Mesendoderm (in vitro differentiated cells): ENCODE data around the gene IL1RAPL1.

ENCODE experiments used
- DNase-seq: peaks from one replicate; pipeline ENCODE4 v3.0.0; 2013
- H2AK5ac ChIP-seq: 2 replicates; pipeline ENCODE4 v1.6.1; 2013; ENCODE audit warnings: low read length, inconsistent platforms
- H2BK120ac ChIP-seq: 2 replicates; pipeline ENCODE4 v1.6.1; 2013; ENCODE audit warnings: low read depth, mild to moderate bottlenecking, low read length, moderate library complexity, mixed read lengths
- H2BK15ac ChIP-seq: replicated peaks from 2 replicates; pipeline ENCODE4 v1.6.1; 2013; ENCODE audit warnings: low read depth, mild to moderate bottlenecking, moderate library complexity
- H2BK5ac ChIP-seq: 2 replicates; pipeline ENCODE4 v1.6.1; 2013; ENCODE audit warnings: low read length, inconsistent platforms
- H3K18ac ChIP-seq: 2 replicates; pipeline ENCODE4 v1.6.1; 2013; ENCODE audit warnings: mild to moderate bottlenecking, low read length, mixed read lengths
- H3K23ac ChIP-seq: one replicate; pipeline ENCODE4 v1.6.1; 2013; ENCODE audit warnings: low read length
- H3K27ac ChIP-seq: 2 replicates; pipeline ENCODE4 v1.5.1; 2013; ENCODE audit warnings: low read depth, mild to moderate bottlenecking, inconsistent platforms, low read length, moderate library complexity
- H3K27me3 ChIP-seq: 2 replicates; pipeline ENCODE4 v1.6.1; 2013; ENCODE audit warnings: low read length, control low read depth, mild to moderate bottlenecking, inconsistent platforms; ENCODE audit not compliant: insufficient read depth, poor library complexity
- H3K36me3 ChIP-seq: 2 replicates; pipeline ENCODE4 v1.6.1; 2013; ENCODE audit warnings: low read length, inconsistent platforms; ENCODE audit not compliant: control insufficient read depth, insufficient read depth
- H3K4ac ChIP-seq: one replicate; pipeline ENCODE4 v1.6.1; 2013; ENCODE audit warnings: low read depth, mild to moderate bottlenecking, low read length, moderate library complexity
- H3K4me1 ChIP-seq: 2 replicates; pipeline ENCODE4 v1.6.1; 2013; ENCODE audit warnings: low read depth, low read length, inconsistent platforms; ENCODE audit not compliant: control insufficient read depth
- H3K4me2 ChIP-seq: 2 replicates; pipeline ENCODE4 v1.6.1; 2013; ENCODE audit warnings: low read length
- H3K4me3 ChIP-seq: 2 replicates; pipeline ENCODE4 v1.5.1; 2013; ENCODE audit warnings: mild to moderate bottlenecking, low read length
- H3K56ac ChIP-seq: one replicate; pipeline ENCODE4 v1.6.1; 2013; ENCODE audit warnings: low read length
- H3K79me1 ChIP-seq: 2 replicates; pipeline ENCODE4 v1.6.1; 2013; ENCODE audit warnings: low read length, inconsistent platforms
- H3K79me2 ChIP-seq: 2 replicates; pipeline ENCODE4 v1.6.1; 2013; ENCODE audit warnings: mild to moderate bottlenecking, low read length; ENCODE audit not compliant: control insufficient read depth, insufficient read depth
- H3K9ac ChIP-seq: 2 replicates; pipeline ENCODE4 v1.6.1; 2013; ENCODE audit warnings: low read length, inconsistent platforms
- H4K5ac ChIP-seq: one replicate; pipeline ENCODE4 v1.6.1; 2013; ENCODE audit warnings: low read length
- H4K8ac ChIP-seq: one replicate; pipeline ENCODE4 v1.6.1; 2013; ENCODE audit warnings: low read depth, mild to moderate bottlenecking, control low read depth, low read length, moderate library complexity
- WGBS: extraction: QIAGEN DNeasy Blood & Tissue Kit; methylation state at CpG from one replicate; pipeline ENCODE4 v1.1.7; 2013; ENCODE audit warnings: low lambda C conversion rate, missing lambda C conversion rate; ENCODE audit not compliant: insufficient coverage; ENCODE audit errors: extremely low coverage; 5-methylcytosine and 5-hydroxymethylcytosine counted together

Gene IL1RAPL1

DNA sequence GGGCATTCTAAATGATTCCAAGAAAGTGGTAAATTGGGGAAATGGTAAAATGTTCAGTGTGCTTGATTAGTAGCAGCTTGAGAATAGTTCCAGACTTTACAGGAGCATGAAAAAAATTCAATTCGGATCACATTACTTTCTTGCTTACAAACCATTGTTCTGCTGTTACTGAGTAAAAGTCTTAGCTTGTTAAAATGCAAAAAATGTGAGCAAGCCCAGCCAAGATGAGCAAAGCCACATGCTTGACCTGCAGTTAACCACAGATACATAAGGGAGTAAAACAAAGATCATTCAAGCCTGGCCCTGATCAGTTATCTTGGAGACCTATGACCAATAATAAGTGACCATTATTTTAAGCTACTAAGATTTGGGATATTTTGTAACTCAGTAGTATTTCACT is 1065.2 kb downstream of the IL1RAPL1 start:
- WGBS: no CpG with 5 or more reads among the region's 1 CpG
- Histone ChIP-seq H3K4ac (no peak overlapping the region), H4K5ac (no peak overlapping the region), H2BK120ac (no peak overlapping the region), H3K23ac (no peak overlapping the region), H2BK5ac (no peak overlapping the region), H4K8ac (no peak overlapping the region), H2AK5ac (no peak overlapping the region), H2BK15ac (no peak overlapping the region), H3K27me3 (no peaks in the 10 kb centered on the region), H3K4me1 (no peaks in the 10 kb centered on the region), H3K56ac (no peak overlapping the region), H3K79me1 (no peaks in the 10 kb centered on the region), H3K4me2 (no peak overlapping the region), H3K36me3 (no peaks in the 10 kb centered on the region), H3K9ac (no peak overlapping the region), H3K27ac (no peak overlapping the region), H3K79me2 (no peaks in the 10 kb centered on the region), H3K4me3 (no peak overlapping the region), H3K18ac (no peak overlapping the region)
- peak; percentile 0 for DNase-seq

- Histone ChIP-seq H3K9ac (no peak overlapping the region), H3K27me3 (no peaks in the 10 kb centered on the region), H3K4me1 (no peaks in the 10 kb centered on the region), H2AK5ac (no peak overlapping the region), H3K4ac (no peak overlapping the region), H3K79me1 (no peaks in the 10 kb centered on the region), H3K36me3 (no peaks in the 10 kb centered on the region), H2BK15ac (no peak overlapping the region), H2BK5ac (no peak overlapping the region), H2BK120ac (no peak overlapping the region), H4K5ac (no peak overlapping the region), H3K27ac (no peak overlapping the region), H4K8ac (no peak overlapping the region), H3K4me2 (no peak overlapping the region), H3K23ac (no peak overlapping the region), H3K79me2 (no peaks in the 10 kb centered on the region), H3K4me3 (no peak overlapping the region), H3K56ac (no peak overlapping the region), H3K18ac (no peak overlapping the region)
- DNase-seq: no peak
Measured at GRCh38 chrX:29653721-29654120, 1066.5 kb downstream of the IL1RAPL1 start.

- Histone ChIP-seq H2BK15ac (no peak overlapping the region), H3K4me1 (no peaks in the 10 kb centered on the region), H3K23ac (no peak overlapping the region), H3K56ac (no peak overlapping the region), H3K18ac (no peak overlapping the region), H4K8ac (no peak overlapping the region), H2AK5ac (no peak overlapping the region), H2BK120ac (no peak overlapping the region), H3K79me2 (no peaks in the 10 kb centered on the region), H4K5ac (no peak overlapping the region), H3K27ac (no peak overlapping the region), H3K4me3 (no peak overlapping the region), H2BK5ac (no peak overlapping the region), H3K27me3 (no peaks in the 10 kb centered on the region), H3K4me2 (no peak overlapping the region), H3K79me1 (no peaks in the 10 kb centered on the region), H3K9ac (no peak overlapping the region), H3K36me3 (no peaks in the 10 kb centered on the region), H3K4ac (no peak overlapping the region)
- no peak for DNase-seq
- no CpG with 5 or more reads among the region's 4 CpGs for WGBS
Measured at GRCh38 chrX:29659911-29660310, 1072.7 kb downstream of the IL1RAPL1 start.

GRCh38 chrX:29661290-29661689 is 1074.0 kb downstream of the IL1RAPL1 start:
- no peak overlapping the region for H2AK5ac ChIP-seq
- H3K4me1 ChIP-seq: no peaks in the 10 kb centered on the region
- no peak overlapping the region for H2BK5ac ChIP-seq
- no peak overlapping the region for H3K4me2 ChIP-seq
- no peaks in the 10 kb centered on the region for H3K79me1 ChIP-seq
- no peaks in the 10 kb centered on the region for H3K27me3 ChIP-seq
- no peak overlapping the region for H3K9ac ChIP-seq
- H3K56ac ChIP-seq: no peak overlapping the region
- H3K27ac ChIP-seq: no peak overlapping the region
- H3K18ac ChIP-seq: no peak overlapping the region
- no peaks in the 10 kb centered on the region for H3K79me2 ChIP-seq
- H4K5ac ChIP-seq: no peak overlapping the region
- no peak overlapping the region for H3K23ac ChIP-seq
- no peak overlapping the region for H2BK120ac ChIP-seq
- DNase-seq: no peak
- H3K4ac ChIP-seq: no peak overlapping the region
- no peak overlapping the region for H2BK15ac ChIP-seq
- H3K36me3 ChIP-seq: no peaks in the 10 kb centered on the region
- no peak overlapping the region for H3K4me3 ChIP-seq
- no peak overlapping the region for H4K8ac ChIP-seq

- H3K18ac ChIP-seq: no peak overlapping the region
- peak; percentile 20 for DNase-seq
- no peaks in the 10 kb centered on the region for H3K4me1 ChIP-seq
- no peak overlapping the region for H4K8ac ChIP-seq
- H2BK5ac ChIP-seq: no peak overlapping the region
- no peaks in the 10 kb centered on the region for H3K79me1 ChIP-seq
- no peak overlapping the region for H2BK120ac ChIP-seq
- no peaks in the 10 kb centered on the region for H3K79me2 ChIP-seq
- no peaks in the 10 kb centered on the region for H3K36me3 ChIP-seq
- H3K4me2 ChIP-seq: no peak overlapping the region
- H3K23ac ChIP-seq: no peak overlapping the region
- H3K9ac ChIP-seq: no peak overlapping the region
- H3K27ac ChIP-seq: no peak overlapping the region
- no peaks in the 10 kb centered on the region for H3K27me3 ChIP-seq
- H3K4ac ChIP-seq: no peak overlapping the region
- H3K4me3 ChIP-seq: no peak overlapping the region
- no peak overlapping the region for H4K5ac ChIP-seq
- H3K56ac ChIP-seq: no peak overlapping the region
- no peak overlapping the region for H2AK5ac ChIP-seq
- no peak overlapping the region for H2BK15ac ChIP-seq
Measured at GRCh38 chrX:29662101-29662500, 1074.9 kb downstream of the IL1RAPL1 start.

DNA sequence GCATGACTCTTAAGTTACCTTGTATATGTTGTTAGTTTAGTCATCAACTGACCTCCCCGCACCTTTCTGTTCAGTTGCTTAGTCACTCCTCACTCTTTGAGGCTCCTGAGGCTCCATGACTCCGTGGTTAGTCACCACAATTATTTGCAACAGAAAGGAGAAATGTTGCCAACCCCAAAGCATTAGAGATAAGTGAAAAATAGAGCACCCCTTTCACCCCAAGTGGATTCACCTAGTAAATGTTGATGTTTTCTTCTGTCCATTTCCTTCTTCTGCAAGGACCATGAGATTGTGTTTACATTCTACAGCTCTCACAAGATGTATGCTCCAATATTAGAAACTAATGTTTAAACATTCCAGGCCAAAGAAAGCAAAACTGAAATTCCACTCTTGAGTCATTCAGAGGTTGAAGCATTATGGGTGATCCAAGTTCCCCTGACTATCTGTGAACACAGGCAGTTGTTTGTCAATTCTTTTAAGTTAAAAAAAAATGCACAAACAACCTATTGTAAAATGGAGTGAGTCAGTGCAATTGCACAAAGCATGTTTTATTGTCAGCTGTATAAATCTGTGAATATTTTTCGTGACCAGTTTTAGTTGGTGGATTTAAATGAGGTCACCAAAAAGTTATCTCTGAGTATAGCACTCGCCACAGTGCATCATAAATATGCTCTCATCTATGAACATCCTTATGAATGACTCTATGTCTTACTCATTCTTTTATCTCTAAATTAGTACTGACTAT is 1075.7 kb downstream of the IL1RAPL1 start:
- H3K9ac ChIP-seq: no peak overlapping the region
- H3K4me2 ChIP-seq: no peak overlapping the region
- no peak overlapping the region for H3K4ac ChIP-seq
- no peak overlapping the region for H3K18ac ChIP-seq
- no peak overlapping the region for H4K5ac ChIP-seq
- H3K79me1 ChIP-seq: no peaks in the 10 kb centered on the region
- H2AK5ac ChIP-seq: no peak overlapping the region
- H3K79me2 ChIP-seq: no peaks in the 10 kb centered on the region
- no CpG with 5 or more reads among the region's 4 CpGs for WGBS
- H2BK120ac ChIP-seq: no peak overlapping the region
- no peaks in the 10 kb centered on the region for H3K27me3 ChIP-seq
- H3K23ac ChIP-seq: no peak overlapping the region
- H3K4me1 ChIP-seq: no peaks in the 10 kb centered on the region
- H3K56ac ChIP-seq: no peak overlapping the region
- H2BK5ac ChIP-seq: no peak overlapping the region
- no peak overlapping the region for H3K27ac ChIP-seq
- no peak overlapping the region for H2BK15ac ChIP-seq
- peak; percentile 55 for DNase-seq
- H4K8ac ChIP-seq: no peak overlapping the region
- H3K4me3 ChIP-seq: no peak overlapping the region
- H3K36me3 ChIP-seq: no peaks in the 10 kb centered on the region
